DMS153 treated with DMSO at 0.1 percent for 48 hours (cell line): Measurements from ENCODE around the gene CYTH1.
A peak's percentile ranks its signal among the peaks of the same experiment; 100 is the strongest.
"Not testable (repeated sequence)": the region's sequence is repeated elsewhere in the genome, so short reads cannot be mapped to it uniquely, and the experiment has no call there.

Experiments
- DNase-seq: peaks from one replicate; lab custom pipeline; 2025; ENCODE audit not compliant: unreplicated experiment; lab: John Stamatoyannopoulos, UW

Gene CYTH1

DNA sequence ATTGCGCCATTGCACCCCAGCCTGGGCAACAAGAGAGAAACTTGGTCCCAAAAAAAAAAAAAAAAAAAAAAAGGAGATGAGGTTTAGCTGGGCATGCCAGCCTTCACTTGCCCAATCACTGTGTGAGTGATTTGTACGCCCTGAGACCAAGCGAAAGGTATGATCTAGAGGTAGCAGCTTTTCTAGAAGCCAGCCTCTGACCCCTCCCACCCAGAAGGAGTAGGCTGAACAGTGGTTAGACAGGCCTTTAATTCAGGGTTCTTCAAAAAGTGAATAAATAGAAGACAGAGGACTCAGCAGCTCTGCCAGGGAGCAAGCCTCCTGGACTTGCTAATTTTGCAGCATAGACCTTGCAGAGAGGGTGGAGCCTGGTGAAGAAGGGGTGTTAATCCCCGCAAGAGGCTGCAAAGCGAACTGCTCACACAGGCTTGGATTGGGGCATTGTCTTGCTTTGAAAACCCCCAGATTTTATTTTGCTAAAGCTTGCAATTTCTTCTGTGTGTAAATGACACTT lies 7.1 kb upstream of the CYTH1 start:
- DNase-seq: no peak

DNA sequence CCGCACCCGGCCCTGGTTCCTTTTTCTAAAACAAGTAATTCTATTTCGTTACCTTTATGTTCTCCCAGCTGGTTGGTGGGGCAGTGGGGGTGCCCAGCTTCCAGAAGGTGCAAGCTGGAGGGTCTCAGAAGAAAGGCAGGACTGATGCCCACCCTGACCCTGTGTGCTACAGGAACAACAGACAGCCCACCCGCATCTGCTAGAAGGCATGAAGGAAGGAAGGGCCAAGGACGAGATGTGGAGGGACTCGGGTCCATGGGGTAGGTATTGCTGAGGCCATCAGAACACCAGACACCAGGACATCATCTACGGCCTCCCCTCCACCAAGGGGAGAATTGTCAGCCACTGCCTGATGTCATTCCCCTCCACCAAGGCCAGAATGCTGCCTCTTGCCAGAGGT lies 6.4 kb upstream of the CYTH1 start:
- DNase-seq: no peak

DNA sequence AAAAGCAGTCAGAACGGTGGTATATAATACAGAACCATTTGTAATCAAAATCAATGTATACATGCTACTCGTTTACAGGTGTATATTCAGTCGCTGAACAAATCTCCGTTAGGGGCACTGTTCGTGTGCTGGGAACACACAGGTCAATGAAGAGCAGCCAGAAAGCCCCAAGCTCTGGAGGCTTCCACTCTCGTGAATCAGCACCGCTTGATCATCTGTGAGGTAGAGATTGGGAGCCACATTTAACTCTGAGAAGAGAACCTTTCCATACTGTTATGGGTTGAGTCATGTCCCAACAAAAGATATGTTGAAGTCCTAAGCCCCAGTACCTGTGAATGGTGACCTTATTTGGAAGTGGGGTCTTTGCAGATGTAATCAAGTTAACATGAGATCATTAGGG lies 5.4 kb upstream of the CYTH1 start:
- DNase-seq: no peak

DNA sequence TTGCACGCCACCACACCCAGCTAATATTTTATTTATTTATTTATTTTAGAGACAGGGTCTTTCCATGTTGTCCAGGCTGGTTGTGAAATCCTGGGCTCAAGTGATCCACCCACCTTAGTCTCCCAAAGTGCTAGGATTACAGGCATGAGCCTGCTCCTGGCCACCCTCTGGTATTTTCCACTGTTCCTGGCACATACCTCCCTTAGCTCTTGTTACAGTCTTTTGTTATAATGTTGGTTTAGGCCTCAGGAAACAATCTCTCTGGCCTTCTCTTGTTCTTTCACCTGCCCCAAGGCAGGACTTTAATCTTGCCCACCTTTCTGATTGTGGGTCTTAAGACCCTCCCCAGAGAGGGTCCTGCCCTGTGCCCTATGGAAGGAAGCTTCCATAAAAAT lies 3.6 kb upstream of the CYTH1 start:
- DNase-seq: no peak

DNA sequence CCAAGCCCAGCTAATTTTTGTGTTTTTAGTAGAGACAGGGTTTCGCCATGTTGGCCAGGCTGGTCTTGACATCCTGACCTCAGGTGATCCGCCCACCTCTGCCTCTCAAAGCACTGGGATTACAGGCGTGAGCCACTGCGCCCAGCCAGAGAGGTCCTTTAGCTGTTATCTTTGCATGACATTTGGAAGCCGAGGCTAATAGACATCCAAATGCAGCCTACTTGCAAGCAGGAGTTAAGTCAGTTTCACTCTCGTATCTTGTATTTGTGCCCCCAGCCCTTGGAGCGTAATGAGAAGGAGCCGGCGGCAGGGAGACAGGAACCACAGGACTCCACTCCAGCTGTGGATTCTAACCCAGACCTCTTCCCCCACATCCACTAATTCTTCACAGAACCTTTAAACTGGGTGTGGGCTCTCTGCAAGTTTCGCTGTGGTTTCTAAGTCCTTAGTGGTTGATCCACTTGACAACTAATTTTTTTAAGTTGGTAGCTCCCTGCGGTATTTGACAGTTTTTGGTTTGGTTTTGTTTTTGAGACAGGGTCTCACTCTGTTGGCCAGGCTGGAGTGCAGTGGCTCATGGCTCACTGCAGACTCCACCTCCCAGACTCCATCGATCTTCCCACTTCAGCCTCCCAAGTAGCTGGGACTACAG lies 3.1 kb upstream of the CYTH1 start:
- no peak for DNase-seq

DNA sequence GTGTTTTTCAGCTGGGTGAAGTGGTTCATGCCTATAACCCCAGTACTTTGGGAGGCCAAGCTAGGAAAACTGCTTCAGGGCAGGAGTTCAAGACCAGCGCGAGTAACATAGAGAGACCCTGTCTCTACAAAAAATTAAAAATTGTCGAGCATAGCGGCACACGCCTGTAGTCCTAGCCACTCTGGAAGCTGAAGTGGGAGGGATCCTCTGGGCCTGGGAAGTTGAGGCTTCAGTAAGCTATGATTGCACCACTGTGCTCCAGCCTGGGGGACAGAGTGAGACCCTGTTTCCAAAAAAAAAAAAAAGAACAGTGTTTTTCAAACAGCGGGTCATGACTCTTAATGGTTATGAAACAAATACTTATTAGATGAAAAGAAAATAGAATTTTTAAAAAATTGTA lies 2.3 kb upstream of the CYTH1 start:
- no peak for DNase-seq

DNA sequence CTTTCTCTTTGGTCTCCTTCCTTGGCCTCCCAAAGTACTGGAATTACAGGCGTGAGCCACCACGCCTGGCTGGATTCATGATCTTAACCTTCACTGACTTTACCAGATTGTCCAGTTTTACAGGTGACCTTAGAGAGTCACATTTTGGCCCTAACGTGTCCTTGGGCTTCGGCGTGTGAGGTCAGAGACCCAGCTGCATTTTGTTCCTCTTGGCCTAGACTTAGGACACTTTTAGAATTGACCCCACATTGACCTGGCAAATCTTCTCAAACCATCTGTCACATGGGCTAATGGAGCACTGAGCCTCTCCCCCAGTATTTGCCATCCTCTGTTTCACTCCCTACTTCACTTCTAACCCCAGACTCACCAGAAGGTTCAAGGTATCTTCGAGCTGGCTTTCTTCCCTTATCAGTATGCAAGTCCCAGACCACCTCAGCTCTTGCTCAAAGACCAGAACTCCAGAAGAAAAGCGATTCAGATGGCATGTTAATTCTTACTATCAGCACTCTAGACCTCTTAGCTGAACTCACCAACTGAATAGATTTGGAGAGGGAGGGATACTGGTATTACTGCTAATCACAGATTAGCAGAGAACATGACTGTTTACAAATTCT lies 1.7 kb upstream of the CYTH1 start:
- DNase-seq: no peak

DNA sequence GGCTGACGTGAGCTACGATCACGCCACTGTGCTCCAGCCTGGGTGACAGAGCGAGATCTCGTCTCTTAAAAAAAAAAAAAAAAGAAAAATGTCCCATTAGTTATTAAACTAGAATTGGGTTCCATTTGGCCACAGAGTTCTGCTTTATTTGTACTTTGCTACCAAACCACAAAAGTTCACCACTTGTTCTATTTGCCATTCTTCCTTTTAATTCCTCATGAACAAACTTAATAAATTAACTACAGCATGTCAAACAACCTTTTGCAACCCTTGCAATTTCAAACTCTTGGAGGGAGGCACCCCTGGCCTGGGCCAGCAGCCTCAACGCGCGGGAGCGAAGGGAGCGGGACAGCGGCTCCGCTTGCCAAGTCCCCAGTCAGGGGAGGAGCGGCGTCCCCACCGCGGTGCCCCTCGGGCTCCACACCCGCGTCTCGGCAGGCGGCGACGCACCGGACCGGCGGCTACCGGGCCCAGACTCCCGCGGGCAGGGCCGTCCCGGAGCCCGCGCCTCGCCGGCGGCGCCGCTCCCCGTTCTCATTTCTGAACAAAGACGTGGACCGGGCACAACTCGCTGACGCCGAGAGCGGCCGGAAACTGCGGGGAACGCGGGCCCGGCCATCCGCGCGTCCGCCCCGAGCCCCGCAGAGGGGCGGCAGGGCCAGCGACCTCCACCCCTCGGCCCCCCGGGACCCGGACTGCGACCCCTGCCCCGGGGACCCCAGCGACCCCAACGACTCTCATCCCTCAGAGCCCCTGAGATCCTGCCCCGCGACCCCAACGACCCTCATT lies 775 bp downstream of the CYTH1 start:
- no peak for DNase-seq

DNA sequence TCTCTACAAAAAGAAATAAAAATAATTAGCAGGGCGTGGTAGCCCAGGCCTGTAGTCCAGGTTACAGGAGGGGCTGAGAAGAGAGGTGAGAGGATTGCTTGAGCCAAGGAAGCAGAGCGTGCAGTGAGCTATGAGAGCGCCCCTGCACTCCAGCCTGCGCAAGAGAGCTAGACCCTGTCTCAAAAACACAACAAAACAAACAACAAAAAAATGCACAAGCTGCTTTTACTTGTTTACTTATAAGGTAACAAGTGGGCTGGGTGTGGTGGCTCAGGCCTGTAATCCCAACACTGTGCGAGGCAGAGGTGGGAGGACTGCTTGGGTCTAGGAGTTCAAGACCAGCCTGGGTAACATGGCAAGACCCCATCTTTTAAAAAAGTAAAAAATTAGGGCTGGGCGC lies 1.7 kb downstream of the CYTH1 start:
- no peak for DNase-seq

DNA sequence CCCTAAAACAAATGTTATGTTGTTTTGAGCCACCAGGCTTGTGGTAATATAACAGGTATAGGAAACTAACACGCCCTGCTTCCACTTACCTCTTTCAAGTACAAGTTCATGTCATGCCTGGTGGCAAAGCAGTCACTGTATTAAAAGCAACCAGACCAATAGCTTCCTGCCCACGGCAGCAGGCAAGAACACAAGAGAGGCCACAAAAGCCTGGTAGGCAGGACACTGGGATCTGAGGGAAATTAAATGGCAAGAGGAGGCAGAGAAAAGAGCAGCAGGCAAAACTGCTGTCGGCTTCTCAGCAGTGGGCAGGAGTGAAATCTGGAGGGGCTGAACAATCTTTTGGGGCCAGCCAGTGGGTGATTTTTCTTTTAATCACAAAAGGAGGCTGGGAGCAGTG lies 2.2 kb downstream of the CYTH1 start:
- peak; percentile 36 for DNase-seq

DNA sequence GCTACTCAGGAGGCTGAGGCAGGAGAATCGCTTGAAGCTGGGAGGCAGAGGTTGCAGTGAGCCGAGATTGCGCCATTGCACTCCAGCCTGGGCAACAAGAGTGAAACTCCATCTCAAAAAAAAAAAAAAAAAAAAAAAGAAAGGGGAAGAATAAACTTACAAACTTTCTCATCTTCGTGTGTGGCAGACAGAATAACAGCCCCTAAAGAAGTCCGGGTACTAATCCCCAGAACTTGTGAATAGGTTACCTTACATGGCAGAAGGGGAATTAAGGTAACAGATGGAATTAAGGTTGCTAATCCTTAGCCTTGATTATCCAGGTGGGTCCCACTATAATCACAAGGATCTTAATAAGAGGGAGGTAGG lies 2.8 kb downstream of the CYTH1 start:
- not testable (repeated sequence) for DNase-seq

DNA sequence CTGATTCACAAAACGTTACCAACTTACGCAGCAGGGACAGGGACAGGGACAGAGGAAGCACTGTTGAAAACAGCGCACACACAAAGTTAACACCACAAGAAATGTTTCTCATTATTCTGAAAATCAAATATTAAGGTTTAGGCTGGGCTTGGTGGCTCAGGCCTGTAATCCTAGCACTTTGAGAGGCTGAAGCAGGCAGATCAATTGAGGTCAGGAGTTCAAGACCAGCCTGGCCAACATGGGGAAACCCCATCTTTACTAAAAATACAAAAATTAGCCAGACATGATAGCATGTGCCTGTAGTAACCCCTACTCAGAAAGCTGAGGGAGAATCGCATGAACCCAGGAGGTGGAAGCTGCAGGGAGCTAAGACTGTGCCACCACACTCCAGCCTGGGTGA lies 4.2 kb downstream of the CYTH1 start:
- DNase-seq: no peak

DNA sequence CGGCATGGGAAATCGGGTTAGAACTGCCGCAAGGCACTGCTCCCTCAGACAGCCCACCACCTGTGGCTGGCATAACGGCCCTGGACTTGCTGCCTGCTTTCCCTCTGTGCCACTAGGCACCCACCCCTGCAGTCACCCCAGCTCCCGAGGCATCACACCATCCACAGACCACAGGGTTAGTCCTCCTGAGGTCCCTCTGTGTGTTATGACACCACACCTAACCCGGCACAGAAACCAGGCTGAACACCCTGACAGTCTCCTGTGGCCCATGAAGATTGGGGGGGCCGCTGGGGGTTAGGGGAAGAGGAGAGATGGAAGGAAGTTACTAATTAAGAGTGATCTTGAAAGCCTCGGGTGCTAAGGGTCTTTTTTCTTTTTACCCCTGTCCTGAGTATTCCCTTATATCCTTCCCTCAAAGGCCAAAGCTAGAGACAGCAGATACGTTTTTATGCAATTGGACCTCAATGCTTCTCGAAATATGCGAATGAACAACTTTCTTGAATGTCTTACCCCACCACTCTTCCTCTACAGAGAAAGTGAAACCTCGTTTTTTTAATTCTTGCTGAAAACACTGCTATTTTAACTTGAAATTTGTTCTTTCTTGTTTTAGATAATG lies 7.0 kb downstream of the CYTH1 start:
- no peak for DNase-seq

DNA sequence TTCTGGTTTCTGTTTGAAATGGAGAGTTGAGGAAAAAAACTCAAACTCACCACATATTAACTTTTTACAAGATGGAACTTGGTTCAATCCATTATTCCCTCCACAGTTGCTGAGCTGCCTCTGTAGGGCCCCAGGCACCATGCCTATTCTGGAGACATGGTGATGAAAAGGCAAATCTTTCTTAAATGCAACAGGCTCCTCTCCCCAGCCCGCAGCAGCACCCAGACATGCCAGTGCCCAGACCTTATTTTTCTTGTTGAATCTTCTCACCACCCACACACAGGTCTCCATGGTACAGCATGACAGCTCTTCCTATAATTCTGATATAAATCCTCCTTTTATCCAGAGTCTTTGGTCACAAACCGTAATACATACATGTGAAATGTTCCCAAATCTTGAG lies 7.6 kb downstream of the CYTH1 start:
- no peak for DNase-seq

DNA sequence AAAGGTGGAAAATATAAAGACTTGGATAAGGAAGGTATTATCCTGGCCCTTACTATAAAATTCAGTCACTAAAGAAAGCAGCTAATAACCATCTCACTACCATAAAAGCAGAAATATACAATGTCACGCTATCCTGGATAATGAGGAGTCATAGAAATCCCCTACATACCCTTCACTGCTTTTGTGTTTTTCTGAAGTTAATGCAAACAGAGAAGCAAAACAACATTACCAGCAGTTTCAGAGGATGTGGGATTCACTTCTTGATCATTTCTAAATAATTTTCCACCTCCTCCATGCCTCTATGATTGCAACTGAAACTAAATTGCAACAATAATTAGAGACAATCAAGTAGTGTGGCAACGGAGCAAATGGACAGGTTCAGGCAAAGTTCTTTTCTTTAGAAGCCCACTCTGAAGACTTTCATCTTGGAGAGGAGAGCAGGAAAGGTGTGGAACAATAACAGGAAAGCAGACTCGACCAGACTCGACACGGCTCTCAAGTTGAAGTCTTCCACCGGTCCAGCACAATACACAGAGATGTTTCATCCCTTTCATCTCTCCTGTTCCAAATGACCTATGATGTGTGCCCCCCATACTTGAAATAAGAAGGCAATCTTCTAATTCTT lies 10.2 kb downstream of the CYTH1 start:
- DNase-seq: no peak

DNA sequence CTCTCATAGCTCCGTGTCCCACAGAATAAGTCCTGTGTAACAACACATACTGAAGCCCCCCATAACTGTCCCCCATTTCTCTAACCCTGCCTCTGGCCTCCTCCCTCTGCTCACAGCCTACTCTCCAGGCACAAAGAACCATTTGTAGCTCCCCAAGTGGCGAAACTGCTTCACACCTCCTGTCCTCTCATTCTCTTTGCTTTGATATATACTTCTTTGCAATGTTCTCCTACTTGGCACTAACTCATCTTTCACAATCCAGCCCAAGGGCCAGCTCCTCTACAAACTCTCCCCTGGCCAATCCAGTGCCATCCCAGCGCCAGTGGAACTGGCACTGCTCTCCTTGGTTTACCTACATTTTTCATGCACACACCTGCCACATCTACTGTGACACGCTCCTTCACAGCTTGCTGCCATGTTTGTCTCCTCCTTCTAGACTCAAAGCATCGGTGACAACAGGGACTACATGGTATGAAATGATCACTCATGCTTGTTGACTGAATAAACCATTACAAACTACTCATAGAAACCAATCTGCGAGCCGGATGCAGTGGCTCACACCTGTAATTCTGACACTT lies 12.8 kb downstream of the CYTH1 start:
- DNase-seq: no peak

DNA sequence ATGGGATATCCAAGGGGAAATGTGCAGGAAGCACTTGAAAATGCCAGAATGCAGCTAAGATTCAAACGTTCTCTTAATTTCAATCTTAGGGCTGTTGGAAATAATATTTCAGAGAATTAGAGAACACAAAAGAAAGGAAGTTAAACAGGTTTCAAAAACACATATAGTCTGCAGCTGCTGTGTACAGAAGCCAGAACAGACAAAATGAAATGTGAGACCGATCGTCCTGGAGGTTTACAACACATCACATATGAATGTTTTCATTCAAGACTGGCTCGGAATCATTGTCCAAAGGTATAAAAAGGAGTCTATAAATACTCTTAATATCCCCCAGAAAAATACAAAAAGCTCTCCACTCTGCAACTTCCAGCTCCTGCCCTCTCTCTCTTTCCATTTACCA lies 14.3 kb downstream of the CYTH1 start:
- DNase-seq: peak; percentile 61

DNA sequence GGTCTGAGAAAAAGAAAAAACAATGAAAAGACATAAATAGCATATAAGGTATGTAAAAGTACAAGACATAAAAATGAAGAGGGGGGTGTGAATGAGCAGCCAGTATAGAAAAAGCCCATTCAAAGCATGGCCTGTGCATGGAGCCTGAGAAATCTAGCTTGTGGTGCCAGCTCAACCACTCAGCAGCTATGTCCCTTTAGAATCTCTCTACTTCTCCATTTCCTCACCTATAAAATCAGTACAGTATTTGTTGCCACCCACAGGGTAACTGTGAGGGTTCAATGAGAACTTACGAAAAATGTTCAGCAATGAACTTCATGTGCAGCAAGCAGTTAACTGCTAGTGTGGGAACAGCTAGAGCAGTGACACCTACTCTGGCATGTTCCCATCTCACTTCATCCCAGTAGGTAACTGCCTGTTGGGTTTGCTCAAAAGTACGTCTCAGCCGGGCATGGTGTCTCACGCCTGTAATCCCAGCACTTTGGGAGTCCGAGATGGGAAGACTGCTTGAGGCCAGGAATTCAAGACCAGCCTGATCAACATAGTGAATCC lies 15.3 kb downstream of the CYTH1 start:
- DNase-seq: no peak

DNA sequence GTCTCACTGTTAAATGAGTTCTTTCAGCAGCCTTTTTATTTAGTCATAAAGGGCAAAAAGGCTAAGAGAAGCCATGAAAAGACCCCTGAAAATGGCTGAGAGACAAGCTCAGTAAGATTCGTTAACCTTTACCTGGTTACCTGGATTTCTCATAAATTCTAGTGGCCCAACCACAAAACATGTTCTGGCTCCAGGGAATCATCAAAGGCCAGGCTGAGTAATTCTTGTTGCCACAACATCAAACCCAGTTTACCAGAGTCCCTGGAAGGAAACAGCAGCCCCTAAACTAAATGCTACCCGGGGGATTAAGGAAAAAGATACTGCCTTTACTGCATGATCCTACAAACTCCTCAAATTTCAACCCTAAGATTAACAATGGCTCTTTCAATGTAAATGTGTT lies 15.8 kb downstream of the CYTH1 start:
- DNase-seq: no peak

DNA sequence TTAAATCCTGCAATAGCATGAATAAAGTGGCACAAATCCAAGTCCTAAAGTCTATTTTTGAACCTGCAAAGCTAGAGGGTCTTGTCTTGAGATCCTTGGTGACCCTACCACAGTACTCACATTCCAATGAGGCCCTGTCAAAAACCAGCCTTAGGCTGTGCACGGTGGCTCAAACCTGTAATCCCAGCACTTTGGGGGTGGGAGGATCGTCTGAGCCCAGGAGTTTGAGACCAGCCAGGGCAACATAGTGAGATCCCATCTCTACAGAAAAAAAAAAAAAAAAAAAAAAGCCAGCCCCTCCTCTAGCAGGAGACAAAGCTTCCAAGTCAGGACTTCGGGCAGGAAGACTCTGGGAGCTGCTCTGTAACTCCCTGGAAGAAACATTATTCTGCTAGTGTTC lies 16.3 kb downstream of the CYTH1 start:
- DNase-seq: no peak

DNA sequence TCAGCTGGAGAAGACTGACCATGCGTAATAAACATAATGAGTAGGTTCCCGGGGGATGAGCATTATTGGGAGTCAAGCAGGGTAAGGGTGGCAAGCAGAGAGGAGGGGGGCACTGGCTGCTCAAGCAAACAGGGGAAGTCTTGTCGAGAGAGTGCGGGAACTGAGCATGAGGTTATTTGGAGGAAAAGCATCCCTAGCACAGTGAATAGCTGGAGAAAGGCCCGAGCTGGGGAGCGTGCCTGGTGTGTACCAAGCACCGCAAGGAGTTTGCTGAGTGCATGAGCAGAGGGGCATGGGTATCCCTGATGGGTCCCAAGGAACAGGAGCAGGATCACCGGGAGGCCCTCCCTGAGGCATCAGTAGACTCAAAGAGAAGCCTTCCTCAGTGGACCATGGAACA lies 17.2 kb downstream of the CYTH1 start:
- no peak for DNase-seq
